HG03469 (cell line): Measurements from ENCODE around the gene MYOD1.

Experiments used
- ATAC-seq: cut with Tn5 transposase; IDR thresholded peaks from one replicate; pipeline ENCODE4 v1.9.1; 2021; ENCODE audit warnings: mild to moderate bottlenecking, moderate library complexity, moderate number of reproducible peaks; ENCODE audit not compliant: unreplicated experiment

The MYOD1 gene

GRCh38 chr11:17748044-17748443 lies 28.7 kb downstream of the MYOD1 start:
- no peak for ATAC-seq

DNA sequence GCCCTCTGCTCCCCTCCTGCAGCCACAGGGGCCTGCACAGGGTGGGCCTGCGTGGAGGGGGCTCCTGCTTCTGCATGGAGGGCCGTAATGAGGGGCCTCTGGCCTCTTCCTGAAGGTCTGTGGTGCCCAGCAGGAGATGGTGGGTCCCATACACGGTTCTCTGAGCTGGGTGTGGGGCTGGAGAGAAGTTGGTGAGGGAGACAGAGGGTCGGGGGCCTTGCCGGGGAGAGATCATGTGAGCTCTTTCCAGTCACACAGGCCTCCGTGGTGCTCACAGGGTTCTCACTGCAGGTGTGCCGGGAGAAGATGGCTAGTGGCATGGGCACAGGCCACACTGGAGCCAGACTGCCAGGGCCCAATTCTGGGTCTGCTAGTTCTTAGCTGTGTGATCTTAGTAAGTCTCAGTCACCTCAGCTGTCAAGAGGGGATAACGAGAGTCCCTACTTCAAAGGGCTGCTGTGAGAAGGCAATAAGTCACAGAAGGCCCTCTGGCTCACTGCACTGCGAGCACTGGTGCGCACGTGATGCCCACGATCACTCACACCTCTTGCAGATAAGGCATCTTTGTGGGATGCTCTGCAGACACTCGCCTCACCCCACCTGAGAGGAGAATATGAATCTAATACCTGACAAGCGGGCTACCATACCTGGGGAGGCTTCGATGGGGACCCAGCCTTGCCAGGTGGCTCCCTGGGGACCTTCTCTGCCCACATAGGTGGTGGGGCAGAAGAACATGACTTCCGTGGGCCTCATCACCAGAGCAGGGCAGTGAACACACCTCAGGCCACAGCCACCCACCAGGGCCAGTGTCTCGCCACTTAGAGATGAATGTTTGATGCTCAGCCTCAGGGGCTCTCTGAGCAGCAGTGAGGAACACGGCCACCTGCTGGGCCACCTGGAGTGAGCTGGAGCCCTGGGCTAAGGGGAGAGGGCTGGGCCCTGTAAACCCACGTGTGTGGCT lies 29.7 kb downstream of the MYOD1 start:
- ATAC-seq = no peak

- ATAC-seq = no peak
Observed at GRCh38 chr11:17750013-17750800, 30.8 kb downstream of the MYOD1 start.

- ATAC-seq = no peak
Observed at GRCh38 chr11:17750801-17751165, 31.4 kb downstream of the MYOD1 start.

DNA sequence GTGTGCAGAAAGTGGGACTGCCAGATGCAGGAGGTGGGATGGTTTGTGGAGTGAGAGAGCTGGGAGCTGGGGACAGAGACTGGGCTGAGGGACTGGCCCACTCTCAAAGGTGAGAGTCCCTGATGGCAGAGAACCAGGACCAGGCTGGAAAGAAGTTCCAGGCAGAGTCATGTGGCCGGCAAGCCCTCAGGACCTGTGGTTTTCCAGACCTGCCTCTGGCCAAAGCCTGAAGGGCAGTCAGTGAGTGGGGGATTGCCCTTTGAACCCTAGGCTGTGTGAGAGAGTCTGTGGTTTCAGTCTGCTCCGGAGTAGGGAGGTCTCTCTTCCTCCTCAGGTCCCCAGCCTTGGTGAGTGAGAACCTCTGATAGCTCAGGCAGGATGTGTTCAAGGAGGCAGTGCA lies 32.2 kb downstream of the MYOD1 start:
- no peak for ATAC-seq

DNA sequence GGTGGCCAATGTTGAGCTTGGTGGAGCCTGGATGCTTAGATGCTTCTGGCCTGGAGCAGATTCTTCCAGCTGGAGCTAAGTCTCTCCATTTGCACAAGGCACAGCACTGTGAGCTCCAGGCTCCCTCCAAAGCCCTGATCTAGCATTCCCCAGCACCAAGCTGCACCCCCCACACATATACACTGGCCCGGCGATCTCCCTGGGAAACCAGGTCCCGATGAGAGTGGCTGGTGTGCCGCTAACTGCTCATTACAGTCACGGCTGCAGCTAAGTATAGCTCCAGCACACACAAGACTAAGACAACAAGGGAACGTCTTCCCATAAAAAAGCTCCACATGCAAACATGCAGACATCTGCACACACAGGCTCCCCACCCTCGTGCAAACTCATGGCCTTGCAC lies 32.8 kb downstream of the MYOD1 start:
- no peak for ATAC-seq

DNA sequence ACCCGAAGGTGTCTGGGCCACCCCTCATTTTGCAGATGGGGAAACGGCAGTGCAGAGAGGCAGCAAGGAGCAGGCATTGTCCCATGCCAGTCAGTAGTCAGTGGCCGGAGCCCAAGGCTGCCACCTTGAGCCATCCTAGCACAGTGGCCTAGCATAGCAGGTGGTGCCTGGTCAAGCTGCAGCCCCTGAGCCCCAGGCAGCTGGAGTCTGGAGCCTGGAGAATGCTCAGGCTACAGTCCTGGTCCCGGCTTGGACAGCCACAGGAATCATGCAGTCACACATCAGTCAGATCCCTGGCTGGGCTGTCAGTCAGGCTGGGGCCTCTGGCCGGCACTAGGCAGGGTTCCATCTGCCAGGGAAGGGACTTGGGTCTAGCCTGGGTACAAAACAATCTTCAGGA lies 33.8 kb downstream of the MYOD1 start:
- ATAC-seq = no peak

DNA sequence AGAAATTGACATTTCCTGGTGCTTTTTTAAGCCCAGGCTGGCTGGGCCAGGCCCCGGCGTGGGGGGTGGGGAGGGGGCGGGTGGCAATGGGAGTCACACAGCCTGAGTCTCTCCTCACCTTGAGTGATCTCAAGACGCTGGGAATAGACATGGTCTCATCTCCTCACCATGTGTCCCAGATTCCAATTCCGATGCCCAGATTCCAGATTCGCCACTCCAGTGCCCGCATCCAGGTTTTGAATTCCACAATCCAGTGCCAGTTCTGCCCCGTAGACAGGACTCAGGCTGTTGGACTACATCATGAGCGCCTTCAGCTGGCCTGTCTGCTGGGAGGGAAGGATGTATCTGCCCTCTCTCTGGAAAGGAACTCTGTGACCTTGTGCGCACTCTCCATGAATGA lies 34.3 kb downstream of the MYOD1 start:
- ATAC-seq = no peak

DNA sequence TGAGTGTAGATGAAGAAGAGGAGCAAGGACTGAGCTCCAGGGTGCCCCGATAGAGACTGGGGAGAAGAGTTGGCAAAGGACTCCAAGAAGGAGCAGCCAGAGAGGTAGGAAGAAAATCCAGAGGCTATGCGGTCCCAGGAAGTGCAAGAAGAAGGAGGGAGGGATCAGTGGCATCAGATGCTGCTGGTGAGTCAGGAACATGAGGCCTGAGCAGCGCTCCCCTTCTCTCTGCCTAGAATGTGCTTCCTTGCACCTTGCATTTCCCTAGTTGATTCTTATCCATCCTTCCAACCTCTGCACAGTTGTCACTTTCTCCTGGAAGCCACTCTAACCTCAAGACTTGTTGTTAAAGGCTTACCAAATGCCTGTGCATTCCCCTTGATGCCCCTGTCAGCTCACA lies 36.5 kb downstream of the MYOD1 start:
- ATAC-seq = no peak

DNA sequence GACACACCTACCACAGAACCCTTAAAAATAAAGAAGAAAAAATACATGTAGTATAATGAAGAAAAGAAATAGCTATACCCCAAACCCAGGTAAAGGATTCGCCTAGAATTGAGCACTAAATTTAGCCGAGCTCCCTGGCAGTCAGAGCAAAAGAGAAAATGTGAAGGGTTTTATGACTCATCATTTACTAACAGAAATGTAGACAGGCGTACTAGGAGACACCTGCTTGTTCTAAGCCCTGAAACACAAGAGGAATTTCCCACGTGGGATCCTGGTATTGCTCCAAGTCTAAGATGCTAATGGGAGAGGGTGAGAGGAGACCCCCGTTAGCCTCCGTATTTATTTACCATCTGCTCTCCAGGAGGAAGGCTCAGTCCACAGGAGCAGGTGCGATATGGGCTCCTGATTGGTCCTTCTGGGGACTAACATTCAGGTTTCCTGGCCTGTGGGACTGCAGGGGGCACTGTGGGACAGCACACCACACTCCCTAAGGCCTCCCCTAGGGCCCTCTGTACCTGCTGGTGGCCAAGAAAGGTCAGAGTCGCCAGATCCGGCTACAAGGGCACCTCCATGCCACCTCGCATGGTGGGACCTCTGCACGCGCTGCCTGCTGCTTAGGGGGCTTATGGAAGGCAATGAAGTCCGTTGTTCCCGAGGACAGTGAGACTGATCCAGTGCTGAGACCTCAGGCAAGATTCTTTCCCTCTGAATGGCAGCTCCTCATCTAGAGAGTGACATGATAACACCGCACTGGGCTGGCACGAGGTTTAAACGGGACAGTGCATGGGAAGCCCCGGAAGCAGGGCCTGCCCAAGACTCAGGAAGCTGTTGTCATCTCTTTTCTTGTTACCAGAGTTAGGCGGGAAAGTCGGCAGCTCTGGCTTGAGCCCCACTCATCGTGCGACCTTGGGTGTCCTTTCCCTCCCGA lies 41.0 kb downstream of the MYOD1 start:
- no peak for ATAC-seq

DNA sequence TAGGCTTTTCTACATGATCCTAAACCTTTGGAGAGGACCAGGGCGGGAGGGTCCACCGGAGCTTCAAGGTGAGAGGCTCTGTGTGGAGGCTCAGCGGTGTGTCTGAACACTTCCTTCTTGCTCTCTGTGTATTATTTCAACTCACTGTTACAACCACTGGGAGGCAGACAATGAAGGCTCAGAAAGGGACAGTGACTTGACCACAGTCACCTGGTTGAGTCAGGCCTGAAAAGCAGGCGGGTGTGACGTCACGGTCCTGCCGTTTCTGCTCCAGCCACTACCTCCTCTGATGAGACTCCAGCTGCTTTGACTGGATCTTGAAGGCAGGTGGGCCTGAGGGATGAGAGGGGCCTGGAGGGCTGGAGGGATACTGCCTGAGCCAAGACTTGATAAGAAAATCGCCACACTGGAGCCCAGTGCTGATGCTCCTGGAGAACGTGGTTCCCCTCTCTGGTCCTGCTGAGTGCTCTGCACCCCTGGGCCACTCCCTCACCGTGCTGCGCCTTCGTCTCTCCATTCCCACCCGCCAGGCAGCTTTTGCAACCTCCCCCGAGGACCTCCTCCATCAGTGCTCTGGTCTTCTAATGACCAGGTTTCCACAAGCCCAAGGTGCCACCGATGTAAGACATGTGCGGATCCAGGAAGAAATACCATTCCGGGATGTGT lies 43.1 kb downstream of the MYOD1 start:
- ATAC-seq = peak; percentile 56

DNA sequence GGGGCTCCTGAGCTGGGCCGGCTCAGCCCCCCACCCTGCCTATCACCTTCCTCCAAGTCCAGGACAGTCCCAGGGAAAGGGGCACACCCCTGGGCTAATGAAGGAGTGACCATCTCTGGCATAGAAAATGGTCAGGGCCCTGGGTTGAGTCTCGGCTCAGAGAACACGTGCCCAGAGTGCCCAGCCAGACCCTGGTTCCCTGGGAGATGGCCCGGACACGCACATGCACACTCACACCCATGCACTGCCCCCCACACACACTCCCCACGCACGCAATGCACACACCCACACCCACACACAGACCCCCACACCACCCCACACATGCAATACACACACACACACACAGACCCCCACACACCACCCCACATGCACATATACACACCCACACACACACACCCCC lies 43.9 kb downstream of the MYOD1 start:
- ATAC-seq = no peak

DNA sequence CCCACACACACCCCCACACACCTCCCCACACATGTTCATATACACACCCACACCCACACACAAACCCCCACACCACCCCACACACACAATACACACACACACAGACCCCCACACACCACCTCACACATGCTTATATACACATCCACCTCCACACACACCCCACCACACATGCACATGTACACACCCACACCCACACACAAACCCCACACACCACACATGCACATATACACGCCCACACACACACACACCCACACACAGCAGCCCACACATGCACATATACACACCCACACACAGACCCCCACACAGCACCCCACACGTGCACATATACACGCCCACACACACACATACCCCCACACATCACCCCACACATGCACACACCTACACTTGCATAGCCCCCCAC lies 44.3 kb downstream of the MYOD1 start:
- no peak for ATAC-seq

- ATAC-seq = no peak
Observed at GRCh38 chr11:17764446-17765218, 45.3 kb downstream of the MYOD1 start.

DNA sequence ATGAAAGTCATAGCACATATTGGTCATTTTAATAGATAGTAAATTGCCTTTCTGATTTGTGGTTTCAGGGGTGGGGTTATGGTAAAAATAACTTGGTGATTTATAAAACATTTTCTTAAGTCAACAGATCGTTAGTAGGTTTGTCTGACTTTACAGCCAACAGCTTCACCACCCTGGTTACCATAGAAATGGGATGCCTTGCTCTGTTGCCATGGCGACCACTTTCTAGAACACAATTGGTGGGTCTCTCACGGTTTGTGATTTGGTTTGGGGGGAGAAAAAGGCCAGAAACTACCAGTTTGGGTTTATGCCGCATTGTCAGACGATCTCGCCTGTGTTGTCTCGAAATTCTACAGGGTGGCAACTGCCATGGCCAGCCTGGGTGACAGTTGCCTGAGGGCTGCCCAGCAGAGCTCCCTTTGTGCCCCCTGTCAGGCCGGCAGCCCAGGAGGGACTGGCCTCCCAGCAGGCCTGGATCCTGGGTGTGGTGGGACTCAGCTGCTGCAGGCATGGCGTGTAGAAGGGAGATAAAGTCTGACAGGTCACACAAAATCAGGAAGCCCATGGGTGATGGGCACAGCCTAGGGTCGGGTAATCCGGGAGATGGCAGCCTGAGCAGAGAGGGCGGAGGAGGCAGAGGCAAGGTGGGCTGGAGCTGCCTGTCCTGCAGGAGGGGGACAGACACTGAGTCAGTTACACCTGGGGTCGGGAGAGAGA lies 46.1 kb downstream of the MYOD1 start:
- no peak for ATAC-seq

DNA sequence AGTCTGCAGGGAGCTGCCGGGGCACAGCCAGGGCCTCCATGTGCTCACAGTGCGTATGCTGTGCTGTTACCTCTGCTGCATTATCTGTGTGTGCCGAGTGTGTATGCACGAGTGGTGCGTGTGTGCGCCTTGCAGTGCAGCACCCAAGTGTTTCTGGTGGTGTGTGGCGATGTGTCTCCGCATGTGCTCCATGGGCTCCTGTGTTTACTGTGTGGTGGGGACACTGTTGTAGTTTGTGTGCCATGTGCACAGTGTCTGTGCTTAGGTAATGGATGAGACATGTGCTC lies 46.6 kb downstream of the MYOD1 start:
- no peak for ATAC-seq

- ATAC-seq = no peak
Observed at GRCh38 chr11:17766590-17766989, 47.2 kb downstream of the MYOD1 start.

GRCh38 chr11:17767301-17767885 lies 48.0 kb downstream of the MYOD1 start:
- no peak for ATAC-seq

DNA sequence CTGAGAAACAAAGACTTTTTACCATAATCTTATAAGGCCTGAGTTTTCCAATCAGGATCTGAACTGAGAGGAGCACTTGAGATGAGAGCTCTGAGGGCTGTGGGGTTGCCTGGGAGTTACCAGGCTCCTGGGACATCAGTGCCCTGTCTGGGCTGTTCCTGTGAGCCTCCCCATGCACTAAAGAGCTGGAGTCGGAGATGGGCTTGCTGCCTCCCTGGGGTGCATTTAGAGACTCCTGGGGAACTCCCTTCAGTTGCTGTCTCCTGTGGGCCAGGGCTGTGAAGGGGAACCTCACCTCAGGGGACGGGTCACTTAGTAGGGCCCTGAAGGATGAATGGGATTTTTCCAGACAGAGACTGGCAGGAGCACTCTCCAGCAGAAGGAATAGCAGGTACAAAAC lies 48.5 kb downstream of the MYOD1 start:
- no peak for ATAC-seq
